Heart right ventricle (tissue), 16 donors: ENCODE results near the gene GRIA3. TPM values are rescaled to one million over a fixed set of nuclear protein-coding genes. Genes with fewer than 3 reads are reported as not detected.

ENCODE experiments used
- ATAC-seq, 8 donors: fragments of 200-7000 bp; cut with Tn5 transposase; one replicate each; pipeline ENCODE4 v1.9.1; 2020; ENCODE audit warnings: mild to moderate bottlenecking in 8 of 8, moderate library complexity in 8 of 8, moderate number of reproducible peaks in 1 of 8
- DNase-seq, 2 donors: peaks; one replicate each; pipeline ENCODE4 v3.0.0-alpha.2; 2020
- H3K27ac ChIP-seq, 10 donors: fragments of 200-600 bp; sonication (generic) in 2 of 10; one replicate each; pipeline versions ENCODE4 v1.5.0 to v1.8.0; 2020 to 2022; ENCODE audit warnings: mild to moderate bottlenecking in 3 of 10
- H3K27me3 ChIP-seq, 7 donors: fragments of 200-600 bp; one replicate each; pipeline ENCODE4 v1.8.0; 2021 to 2022; ENCODE audit warnings: mild to moderate bottlenecking in 2 of 7
- H3K36me3 ChIP-seq, 9 donors: fragments of 200-600 bp; sonication (generic) in 1 of 9; one replicate each; pipeline versions ENCODE4 v1.5.0 to v1.8.0; 2020 to 2022; ENCODE audit warnings: mild to moderate bottlenecking in 2 of 9
- H3K4me1 ChIP-seq, 9 donors: fragments of 200-600 bp; sonication (generic) in 1 of 9; one replicate each; pipeline versions ENCODE4 v1.5.0 to v1.8.0; 2020 to 2022; ENCODE audit warnings: mild to moderate bottlenecking in 4 of 9
- H3K4me3 ChIP-seq, 10 donors: fragments of 200-600 bp; sonication (generic) in 2 of 10; one replicate each; pipeline versions ENCODE4 v1.5.0 to v1.8.0; 2020 to 2022; ENCODE audit warnings: mild to moderate bottlenecking in 7 of 10, moderate library complexity in 2 of 10
- H3K9me3 ChIP-seq, 11 donors: fragments of 200-600 bp in 10 of 11; sonication (generic) in 2 of 11; one replicate each; pipeline versions ENCODE4 v1.5.0 to v1.8.0; 2013 to 2022; ENCODE audit warnings: mild to moderate bottlenecking in 2 of 11, control low read depth in 1 of 11, moderate library complexity in 1 of 11
- WGBS, 2 donors: extraction: QIAGEN DNeasy Blood & Tissue Kit; methylation state at CpG; one replicate each; pipeline ENCODE4 v1.1.7; 2013; ENCODE audit warnings: inconsistent platforms in 1 of 2; 5-methylcytosine and 5-hydroxymethylcytosine counted together
- intact Hi-C, 10 donors: fragments of 100-400 bp; cut with DNase I; formaldehyde crosslinking; loops; one replicate each; pipeline versions ENCODE4 v1.11.1 to v1.14.2; 2022
- polyA plus RNA-seq, 2 donors: library from polyadenylated mRNA; stranded (reverse); fragments of 200-250 nt; gene quantifications; one replicate each; pipeline ENCODE4 v1.2.3, GENCODE V29; 2013
- total RNA-seq, 10 donors: library from RNA; stranded (reverse); fragmentation: NEBNext Ultra II Directional in 3 of 10; extraction: Animal tissue kit (Norgen Biotek cat#: 25700) in 3 of 10; gene quantifications; one replicate each; pipeline versions ENCODE4 v1.2.1 to v1.2.4, GENCODE V29; 2021 to 2023
- TF ChIP-seq, protein P1 (sequence below), 9 donors: fragments of 200-600 bp; sonication (generic) in 2 of 9; IDR thresholded peaks; one replicate each; pipeline versions ENCODE4 v1.5.0 to v1.8.0; 2021 to 2022; ENCODE audit warnings: antibody characterized with exemption in 9 of 9, mild to moderate bottlenecking in 5 of 9, moderate library complexity in 1 of 9
- donor health status: Arrhythmogenic right ventricular cardiomyopathy.
- donor health status: ischemic (EF 13 %, LVEDD 7.1; RV severe dilation, severe dysfunction).
- donor health status: healthy with polysubstance abuse.
- donor health status: DM: no; HTN: yes; CAD: no.
- donor health status: DM: no; HTN: no; CAD: no.
- donor health status: ischemic (EF 25% LVEDD 6.9; RV normal size, moderate dysfunction).
- donor health status: ischemic (EF 25% LVEDD 5.7; RV mildly dilated, moderate dysfunction).
- donor health status: healthy.
- donor health status: DM: yes; HTN: yes; CAD: no.
- donor health status: Ischemic cardiomyopathy.
- donor health status: ischemic (EF 35%, LVEDD 5.7; RV mildly dilated, moderate dysfunction).
- donor health status: nonischemic (EF 11% LVEDD 7.7; RV severe dilation, severe dysfunction).
- donor health status: DM: yes; HTN: yes; CAD: no.
- donor health status: PGD.
- donor health status: ischemic (EF 29% LVEDD 5.4; RV normal size, mild dysfunction).
- donor health status: nonischemic (EF 23%, LVEDD 6.1; RV moderate dilation, normal function).

The GRIA3 gene
- total and polyA plus RNA-seq, 12 donors: 0.06 to 12.4 (median 1.2) TPM

DNA sequence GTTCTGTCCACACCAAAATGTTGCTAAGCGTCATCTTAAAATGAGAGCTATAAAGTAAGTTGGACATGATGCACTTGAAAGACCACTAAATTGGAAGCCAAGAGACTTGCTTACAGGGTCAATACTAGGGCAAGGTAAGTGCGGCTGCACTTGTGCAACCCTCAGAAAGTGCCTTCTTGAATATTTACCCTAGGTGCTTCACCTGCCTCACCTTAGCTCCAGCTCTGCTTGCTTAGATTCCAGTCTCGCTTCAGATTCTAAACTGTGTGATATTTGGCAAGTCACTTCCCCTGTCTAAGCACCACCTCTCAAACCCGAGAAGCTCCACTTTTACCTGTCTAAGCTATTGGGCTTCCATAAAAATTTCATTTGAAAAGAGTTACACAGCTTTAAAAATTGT is 136.5 kb downstream of the GRIA3 start:
- no peak overlapping the region for H3K27ac ChIP-seq
- H3K27me3 ChIP-seq: no peaks in the 10 kb centered on the region
- H3K9me3 ChIP-seq: no peaks in the 10 kb centered on the region
- ATAC-seq (no peak), DNase-seq (no peak)
- no peaks in the 10 kb centered on the region for H3K36me3 ChIP-seq
- H3K4me3 ChIP-seq: no peak overlapping the region
- WGBS, 2 donors: 86 to 94% methylated on average over 4 of the region's 4 CpGs
- no peaks in the 10 kb centered on the region for H3K4me1 ChIP-seq
- TF ChIP-seq, protein P1, sequence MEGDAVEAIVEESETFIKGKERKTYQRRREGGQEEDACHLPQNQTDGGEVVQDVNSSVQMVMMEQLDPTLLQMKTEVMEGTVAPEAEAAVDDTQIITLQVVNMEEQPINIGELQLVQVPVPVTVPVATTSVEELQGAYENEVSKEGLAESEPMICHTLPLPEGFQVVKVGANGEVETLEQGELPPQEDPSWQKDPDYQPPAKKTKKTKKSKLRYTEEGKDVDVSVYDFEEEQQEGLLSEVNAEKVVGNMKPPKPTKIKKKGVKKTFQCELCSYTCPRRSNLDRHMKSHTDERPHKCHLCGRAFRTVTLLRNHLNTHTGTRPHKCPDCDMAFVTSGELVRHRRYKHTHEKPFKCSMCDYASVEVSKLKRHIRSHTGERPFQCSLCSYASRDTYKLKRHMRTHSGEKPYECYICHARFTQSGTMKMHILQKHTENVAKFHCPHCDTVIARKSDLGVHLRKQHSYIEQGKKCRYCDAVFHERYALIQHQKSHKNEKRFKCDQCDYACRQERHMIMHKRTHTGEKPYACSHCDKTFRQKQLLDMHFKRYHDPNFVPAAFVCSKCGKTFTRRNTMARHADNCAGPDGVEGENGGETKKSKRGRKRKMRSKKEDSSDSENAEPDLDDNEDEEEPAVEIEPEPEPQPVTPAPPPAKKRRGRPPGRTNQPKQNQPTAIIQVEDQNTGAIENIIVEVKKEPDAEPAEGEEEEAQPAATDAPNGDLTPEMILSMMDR (IDR thresholded peaks at IDR 0.05): no peak
- intact Hi-C loops: no loop called here

GRCh38 chrX:123322536-123322935 is 138.5 kb downstream of the GRIA3 start:
- WGBS, 2 donors: 67 to 78% methylated on average over 3 of the region's 3 CpGs

DNA sequence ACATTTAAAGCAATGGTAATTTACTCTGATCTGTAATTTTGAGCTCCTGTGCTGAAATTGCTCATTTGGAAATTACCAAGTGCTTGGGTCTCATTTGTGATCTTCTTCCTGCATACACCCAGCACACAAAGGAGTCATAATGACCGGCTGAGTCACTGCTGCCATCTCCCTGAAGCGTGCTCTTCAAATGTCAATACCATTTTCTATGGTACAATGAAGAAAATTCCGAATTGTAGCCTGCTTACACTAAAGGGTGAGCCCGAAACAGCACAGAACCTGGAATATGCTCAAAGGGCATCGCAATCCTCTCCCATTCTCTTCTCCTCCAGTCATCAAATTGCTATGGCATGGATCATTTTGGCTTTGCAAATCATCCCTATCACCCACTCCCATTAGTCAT is 140.5 kb downstream of the GRIA3 start:
- ATAC-seq (no peak), DNase-seq (no peak)
- intact Hi-C loops: no loop called here
- 85 to 86% methylated on average over 5 of the region's 5 CpGs for WGBS, 2 donors
- H3K4me3 ChIP-seq: no peak overlapping the region
- TF ChIP-seq, protein P1 (IDR thresholded peaks at IDR 0.05): no peak
- no peaks in the 10 kb centered on the region for H3K27me3 ChIP-seq
- H3K4me1 ChIP-seq: no peaks in the 10 kb centered on the region
- H3K27ac ChIP-seq: no peak overlapping the region
- H3K9me3 ChIP-seq: no peaks in the 10 kb centered on the region
- no peaks in the 10 kb centered on the region for H3K36me3 ChIP-seq

More at GRCh38 chrX:123322536-123322935, 138.5 kb downstream of the GRIA3 start:
- intact Hi-C loops: no loop called here
- TF ChIP-seq, protein P1 (IDR thresholded peaks at IDR 0.05): no peak
- no peak for DNase-seq
- H3K4me1 ChIP-seq: no peaks in the 10 kb centered on the region
- H3K9me3 ChIP-seq: no peaks in the 10 kb centered on the region
- no peak overlapping the region for H3K4me3 ChIP-seq
- H3K27ac ChIP-seq: no peak overlapping the region
- H3K36me3 ChIP-seq: no peaks in the 10 kb centered on the region
- no peaks in the 10 kb centered on the region for H3K27me3 ChIP-seq
- no peak for ATAC-seq

DNA sequence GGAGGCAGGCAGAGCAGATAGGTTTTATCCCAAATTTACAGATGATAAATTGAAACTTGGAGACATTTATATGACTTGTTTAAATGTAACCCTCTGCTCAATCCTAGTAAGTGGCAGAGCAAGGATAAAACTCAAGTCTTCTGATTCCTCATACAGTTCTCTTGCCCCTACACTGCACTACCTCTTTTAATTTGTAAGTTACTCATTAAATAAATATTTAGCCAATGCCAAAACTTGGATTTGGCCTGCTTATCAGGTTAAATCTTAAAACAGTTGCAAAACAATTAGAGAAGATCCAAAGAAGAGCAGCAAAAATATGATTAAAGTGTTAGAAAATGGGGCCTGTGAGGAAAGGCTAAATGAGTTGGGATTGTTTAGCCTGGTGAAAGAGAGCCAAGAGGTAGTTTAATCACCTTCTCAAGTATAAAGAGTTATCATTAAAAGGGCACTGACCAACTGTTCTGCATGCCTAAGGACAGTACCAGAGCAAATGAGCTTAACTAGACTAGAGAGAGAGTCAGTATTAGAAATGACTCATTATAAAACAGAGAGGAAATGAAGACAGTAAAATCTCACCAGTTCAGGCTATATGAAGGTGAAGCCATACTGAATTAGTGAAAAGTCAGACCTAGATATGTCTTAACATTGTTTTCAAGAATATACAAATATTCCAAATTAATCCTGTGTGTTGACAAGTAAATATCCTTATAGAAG is 146.3 kb downstream of the GRIA3 start:
- H3K27ac ChIP-seq: no peak overlapping the region
- H3K36me3 ChIP-seq: no peaks in the 10 kb centered on the region
- H3K27me3 ChIP-seq: no peaks in the 10 kb centered on the region
- H3K4me3 ChIP-seq: no peak overlapping the region
- ATAC-seq (no peak), DNase-seq (no peak)
- no peaks in the 10 kb centered on the region for H3K9me3 ChIP-seq
- intact Hi-C loops: no loop called here
- TF ChIP-seq, protein P1 (IDR thresholded peaks at IDR 0.05): no peak
- H3K4me1 ChIP-seq: no peaks in the 10 kb centered on the region
